ENCODE measurements around the gene BNC2.

Gene BNC2

DNA sequence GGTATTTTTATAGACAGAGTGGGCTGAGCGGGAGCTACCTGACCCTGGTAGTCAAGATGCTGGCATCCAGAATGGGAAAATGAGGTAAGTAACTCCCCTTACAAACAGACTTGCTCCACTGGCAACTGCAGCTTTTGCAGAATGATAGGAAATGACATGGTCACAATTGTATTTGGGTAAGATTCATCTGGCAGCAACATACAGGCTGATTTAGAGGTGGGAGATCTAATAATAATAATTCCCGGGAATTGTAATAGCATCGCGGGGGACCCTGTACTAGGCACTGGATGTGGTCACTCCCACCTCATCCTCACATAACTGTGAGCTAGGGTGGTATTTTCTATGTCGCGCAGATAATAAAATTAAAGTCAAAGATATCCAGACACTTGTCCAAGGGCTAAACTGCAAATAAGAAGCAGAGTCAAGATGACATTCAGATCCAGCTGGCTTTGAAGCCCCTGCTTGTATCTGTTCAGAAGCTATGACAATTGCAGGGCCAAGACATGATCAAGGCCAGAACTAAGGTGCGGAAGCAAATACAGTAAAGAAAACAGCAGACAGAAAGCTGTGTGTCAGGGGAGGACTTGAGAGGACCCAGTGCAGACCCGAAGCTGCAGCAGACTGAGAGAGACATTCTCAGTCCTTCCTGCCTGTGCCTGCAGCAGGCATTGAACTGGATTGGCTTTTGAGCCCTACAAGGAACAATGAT, 507.2 kb downstream of the BNC2 start:
- no peak for DNase-seq (ENCODE audit: low read depth in 2 of 2)
- TF ChIP-seq, protein P1, sequence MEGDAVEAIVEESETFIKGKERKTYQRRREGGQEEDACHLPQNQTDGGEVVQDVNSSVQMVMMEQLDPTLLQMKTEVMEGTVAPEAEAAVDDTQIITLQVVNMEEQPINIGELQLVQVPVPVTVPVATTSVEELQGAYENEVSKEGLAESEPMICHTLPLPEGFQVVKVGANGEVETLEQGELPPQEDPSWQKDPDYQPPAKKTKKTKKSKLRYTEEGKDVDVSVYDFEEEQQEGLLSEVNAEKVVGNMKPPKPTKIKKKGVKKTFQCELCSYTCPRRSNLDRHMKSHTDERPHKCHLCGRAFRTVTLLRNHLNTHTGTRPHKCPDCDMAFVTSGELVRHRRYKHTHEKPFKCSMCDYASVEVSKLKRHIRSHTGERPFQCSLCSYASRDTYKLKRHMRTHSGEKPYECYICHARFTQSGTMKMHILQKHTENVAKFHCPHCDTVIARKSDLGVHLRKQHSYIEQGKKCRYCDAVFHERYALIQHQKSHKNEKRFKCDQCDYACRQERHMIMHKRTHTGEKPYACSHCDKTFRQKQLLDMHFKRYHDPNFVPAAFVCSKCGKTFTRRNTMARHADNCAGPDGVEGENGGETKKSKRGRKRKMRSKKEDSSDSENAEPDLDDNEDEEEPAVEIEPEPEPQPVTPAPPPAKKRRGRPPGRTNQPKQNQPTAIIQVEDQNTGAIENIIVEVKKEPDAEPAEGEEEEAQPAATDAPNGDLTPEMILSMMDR (IDR thresholded peaks at IDR 0.05; ENCODE audit: low read depth, low read length), result no peak
- no peak overlapping the region for H3K4me3 ChIP-seq (replicated peaks in 1 of 2; ENCODE audit: low read depth in 2 of 2, low read length in 2 of 2)

DNA sequence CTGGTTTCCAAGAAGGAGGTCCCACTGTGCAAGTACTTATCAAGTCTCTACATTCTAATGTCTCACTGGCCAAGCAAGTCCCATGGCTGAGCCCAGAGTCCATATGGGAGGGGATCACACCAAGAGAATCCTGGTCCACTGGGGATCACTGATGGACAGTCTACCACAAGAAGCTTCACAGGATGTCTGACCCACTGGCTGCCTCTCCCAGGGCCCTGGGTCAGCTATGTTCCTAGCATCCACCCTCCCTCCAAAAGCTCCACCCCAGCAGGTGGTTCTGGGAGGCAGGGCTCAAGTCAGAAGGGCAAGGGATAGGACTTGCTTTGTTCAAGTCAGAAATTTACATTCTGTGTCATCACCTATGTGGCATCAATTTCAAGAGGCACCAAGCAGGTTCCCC, 508.5 kb downstream of the BNC2 start:
- H3K4me3 ChIP-seq (replicated peaks in 1 of 2; ENCODE audit: low read depth in 2 of 2, low read length in 2 of 2), result no peak overlapping the region
- TF ChIP-seq, protein P1 (IDR thresholded peaks at IDR 0.05; ENCODE audit: low read depth, low read length), result no peak
- DNase-seq (ENCODE audit: low read depth in 2 of 2), result no peak

DNA sequence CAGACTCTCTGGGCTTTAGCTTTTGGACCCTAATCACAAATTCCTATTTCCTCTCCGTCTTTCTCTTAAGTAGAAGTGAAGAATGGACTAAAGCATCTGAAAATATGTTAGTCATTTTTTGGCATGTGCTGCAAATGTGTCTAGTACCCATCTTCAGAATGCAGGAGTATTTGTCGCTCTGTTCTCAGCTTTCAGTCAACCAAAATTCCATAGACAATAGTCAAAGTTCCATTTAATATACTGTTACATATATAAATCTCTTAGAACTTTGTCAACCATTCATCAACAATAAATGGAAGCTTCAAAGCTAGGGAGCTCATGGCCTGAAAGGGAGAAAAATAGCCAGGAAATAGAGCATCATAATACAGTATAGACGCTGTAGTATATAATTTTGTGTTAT, 509.4 kb downstream of the BNC2 start:
- TF ChIP-seq, protein P1 (IDR thresholded peaks at IDR 0.05; ENCODE audit: low read depth, low read length), result no peak

DNA sequence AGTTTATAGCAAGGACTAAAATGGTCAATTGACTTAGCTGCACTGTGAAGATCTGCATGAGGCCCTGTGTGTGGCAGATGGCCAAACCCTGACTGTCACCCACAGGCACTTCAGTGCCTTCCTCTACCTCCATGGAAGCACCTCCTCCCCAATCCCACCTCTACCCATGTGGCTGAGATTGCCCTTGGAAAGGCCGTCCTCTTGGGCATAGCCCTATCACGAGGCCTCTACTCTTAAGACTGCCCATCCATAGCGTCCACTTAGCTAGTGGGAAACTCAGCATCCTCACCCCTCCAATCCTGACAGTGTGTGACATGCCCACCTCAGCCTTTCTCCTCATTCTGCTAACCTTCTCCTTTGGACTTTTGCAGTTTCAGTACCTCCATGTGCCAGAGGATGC, 510.2 kb downstream of the BNC2 start:
- TF ChIP-seq, protein P1 (IDR thresholded peaks at IDR 0.05; ENCODE audit: low read depth, low read length), result no peak
- DNase-seq (ENCODE audit: low read depth in 2 of 2), result no peak
- no peak overlapping the region for H3K4me3 ChIP-seq (replicated peaks in 1 of 2; ENCODE audit: low read depth in 2 of 2, low read length in 2 of 2)

More for the DNA sequence above, 509.4 kb downstream of the BNC2 start:
- no peak overlapping the region for H3K4me3 ChIP-seq (replicated peaks in 1 of 2; ENCODE audit: low read depth in 2 of 2, low read length in 2 of 2)
- DNase-seq (ENCODE audit: low read depth in 2 of 2), result peak in 1 of 2 donors; percentile 29
